Thoracic aorta (tissue), 2 donors: Measurements from ENCODE around the gene CCP110. TPM values are rescaled to one million over a fixed set of nuclear protein-coding genes. Genes with fewer than 3 reads are reported as not detected.

Source experiments
- ATAC-seq: fragments of 150-250 bp; one replicate; pipeline ENCODE4 v1.8.0; 2017; ENCODE audit warnings: low read depth; ENCODE audit not compliant: insufficient number of reproducible peaks, low FRiP score
- DNase-seq: peaks from one replicate; pipeline ENCODE4 v3.0.0-alpha.2; 2020; ENCODE audit warnings: low spot score
- H3K27ac ChIP-seq, 2 donors: fragments of 200-600 bp; sonication (generic); 1 replicate in 1 of 2; 2 replicates in 1 of 2; pipeline ENCODE4 v1.5.1; 2016; ENCODE audit warnings: mild to moderate bottlenecking in 2 of 2, moderate library complexity in 2 of 2
- H3K27me3 ChIP-seq: fragments of 200-600 bp; sonication (generic); replicated peaks from 2 replicates; pipeline ENCODE4 v1.6.0; 2016; ENCODE audit warnings: mild to moderate bottlenecking; ENCODE audit not compliant: insufficient read depth
- H3K36me3 ChIP-seq: fragments of 200-600 bp; sonication (generic); one replicate; pipeline ENCODE4 v1.5.1; 2016
- H3K4me1 ChIP-seq, 2 donors: fragments of 200-600 bp; sonication (generic); 1 replicate in 1 of 2; 2 replicates in 1 of 2; pipeline versions ENCODE4 v1.5.1 to v1.6.0; 2016; ENCODE audit warnings: low read depth in 2 of 2, mild to moderate bottlenecking in 1 of 2; ENCODE audit not compliant: control insufficient read depth in 1 of 2
- H3K4me3 ChIP-seq: fragments of 200-600 bp; sonication (generic); 2 replicates; pipeline ENCODE4 v1.5.1; 2016; ENCODE audit warnings: mild to moderate bottlenecking
- H3K9me3 ChIP-seq: fragments of 200-600 bp; sonication (generic); 2 replicates; pipeline ENCODE4 v1.5.1; 2016
- CTCF ChIP-seq: fragments of 200-600 bp; sonication (generic); IDR thresholded peaks from one replicate; pipeline ENCODE4 v1.5.1; 2019; ENCODE audit warnings: antibody characterized with exemption
- total RNA-seq, 2 donors: library from RNA; depleted of rRNA; stranded (reverse); fragments of >200 nt; gene quantifications; one replicate each; pipeline versions ENCODE4 v1.1.0 to v1.2.3, GENCODE V29; 2016

The CCP110 gene
- total RNA-seq, 2 donors from 2014 or later, result 20.4 to 30.7 TPM

- Histone ChIP-seq H3K4me1 (no peaks in the 10 kb centered on the region), H3K27ac (no peak overlapping the region), H3K27me3 (no peaks in the 10 kb centered on the region), H3K9me3 (no peaks in the 10 kb centered on the region), H3K36me3 (no peaks in the 10 kb centered on the region), H3K4me3 (no peak overlapping the region)
- ATAC-seq, result no peak
- no peak for DNase-seq
- no peak for TF ChIP-seq CTCF
These were observed 42.0 kb upstream of the CCP110 start for GRCh38 chr16:19481769-19482168.

GRCh38 chr16:19482291-19482690 is 41.5 kb upstream of the CCP110 start:
- no peak overlapping the region for H3K4me3 ChIP-seq

DNA sequence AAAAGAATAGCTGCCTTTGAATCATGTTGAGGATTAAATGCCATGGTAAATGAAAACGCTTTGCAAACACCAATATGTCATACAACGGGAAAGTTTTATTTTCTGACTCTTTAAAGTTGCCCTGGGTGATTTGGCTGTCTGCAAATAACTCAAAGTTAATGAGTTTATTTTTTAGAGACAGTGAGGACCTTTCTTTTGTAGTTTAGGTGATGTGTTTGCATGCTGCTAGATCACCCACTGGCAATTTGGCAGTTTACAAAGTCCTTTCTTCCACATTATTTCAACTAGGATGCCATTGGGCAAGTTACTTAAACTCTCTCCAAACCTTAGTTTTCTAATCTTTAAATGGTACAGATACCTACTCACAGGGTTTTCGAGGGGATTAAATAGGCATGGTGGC is 39.6 kb upstream of the CCP110 start:
- Histone ChIP-seq H3K4me1 (no peaks in the 10 kb centered on the region), H3K4me3 (no peak overlapping the region), H3K27ac (no peak overlapping the region), H3K36me3 (no peaks in the 10 kb centered on the region), H3K27me3 (no peaks in the 10 kb centered on the region), H3K9me3 (no peaks in the 10 kb centered on the region)
- no peak for DNase-seq
- no peak for ATAC-seq
- no peak for TF ChIP-seq CTCF

More at GRCh38 chr16:19482291-19482690, 41.5 kb upstream of the CCP110 start:
- H3K27ac ChIP-seq, result no peak overlapping the region
- DNase-seq (no peak), ATAC-seq (no peak)
- H3K36me3 ChIP-seq, result no peaks in the 10 kb centered on the region
- no peaks in the 10 kb centered on the region for H3K4me1 ChIP-seq
- no peaks in the 10 kb centered on the region for H3K27me3 ChIP-seq
- TF ChIP-seq CTCF, result no peak
- H3K9me3 ChIP-seq, result no peaks in the 10 kb centered on the region

DNA sequence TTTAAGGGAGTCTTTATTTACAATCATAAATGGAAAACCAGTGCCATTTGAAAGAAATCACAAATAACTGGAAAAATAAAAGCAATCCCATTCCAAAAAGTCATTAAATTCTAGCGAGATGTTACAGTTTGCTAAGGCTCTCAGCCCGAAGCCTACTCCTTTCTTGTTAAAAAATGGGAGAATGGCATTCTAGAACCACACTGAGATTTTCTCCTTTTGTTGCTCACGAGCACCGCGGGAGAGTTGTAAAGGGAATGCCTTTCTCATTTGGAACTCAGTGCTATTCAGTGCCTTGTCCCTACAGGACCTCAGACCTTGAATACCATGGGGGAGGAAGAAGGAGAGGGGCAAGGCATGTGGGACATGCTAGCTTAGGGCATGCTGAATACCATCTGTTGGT is 38.1 kb upstream of the CCP110 start:
- no peaks in the 10 kb centered on the region for H3K27me3 ChIP-seq
- ATAC-seq (no peak), DNase-seq (no peak)
- H3K4me1 ChIP-seq, result no peaks in the 10 kb centered on the region
- no peak overlapping the region for H3K27ac ChIP-seq
- TF ChIP-seq CTCF, result no peak
- no peak overlapping the region for H3K4me3 ChIP-seq
- H3K9me3 ChIP-seq, result no peaks in the 10 kb centered on the region
- H3K36me3 ChIP-seq, result no peaks in the 10 kb centered on the region

GRCh38 chr16:19486051-19486450 is 37.7 kb upstream of the CCP110 start:
- Histone ChIP-seq H3K4me1 (no peaks in the 10 kb centered on the region), H3K27ac (no peak overlapping the region), H3K9me3 (no peaks in the 10 kb centered on the region), H3K4me3 (no peak overlapping the region), H3K36me3 (no peaks in the 10 kb centered on the region), H3K27me3 (no peaks in the 10 kb centered on the region)
- no peak for DNase-seq
- TF ChIP-seq CTCF, result no peak
- no peak for ATAC-seq
